ENCODE results near the gene LTBP1.
"Not testable (repeated sequence)": the region's sequence is repeated elsewhere in the genome, so short reads cannot be mapped to it uniquely, and the experiment has no call there.

LTBP1 gene

DNA sequence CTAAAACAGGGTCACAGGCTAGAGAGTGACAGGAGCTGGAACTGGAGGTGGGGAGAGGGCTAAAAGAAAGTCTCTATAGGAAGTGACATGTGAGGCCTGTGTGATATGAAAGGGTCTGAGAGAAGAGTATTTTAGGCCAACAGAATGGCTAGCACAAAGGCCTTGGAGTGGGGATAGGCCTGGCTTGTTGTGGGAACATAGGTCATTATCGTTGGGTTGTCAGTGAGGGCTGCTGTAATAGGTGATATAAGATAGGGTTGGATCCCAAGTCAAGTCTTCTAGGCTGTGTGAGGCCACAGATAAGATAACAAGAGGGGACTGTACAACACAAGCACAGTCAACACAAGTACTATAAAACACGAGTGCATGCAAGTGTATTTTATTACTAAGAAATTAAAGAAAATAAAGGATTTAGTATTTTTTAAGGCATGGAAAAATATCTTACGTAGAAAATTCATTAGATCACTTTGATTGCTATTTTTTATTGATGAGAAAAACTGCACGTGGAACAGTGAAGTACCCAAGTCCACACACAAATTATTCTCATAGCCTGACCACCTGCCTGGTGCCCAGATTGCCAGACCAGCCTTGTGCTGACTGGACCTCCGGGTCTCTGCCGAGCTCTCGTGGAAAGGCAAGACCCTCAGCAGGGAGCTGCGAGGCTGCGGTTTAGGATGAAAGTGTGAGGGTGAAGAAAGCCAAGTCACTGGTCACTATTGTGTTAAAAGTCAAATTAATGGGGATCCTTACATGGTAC lies 14.1 kb downstream of the LTBP1 start:
- no peak for DNase-seq

DNA sequence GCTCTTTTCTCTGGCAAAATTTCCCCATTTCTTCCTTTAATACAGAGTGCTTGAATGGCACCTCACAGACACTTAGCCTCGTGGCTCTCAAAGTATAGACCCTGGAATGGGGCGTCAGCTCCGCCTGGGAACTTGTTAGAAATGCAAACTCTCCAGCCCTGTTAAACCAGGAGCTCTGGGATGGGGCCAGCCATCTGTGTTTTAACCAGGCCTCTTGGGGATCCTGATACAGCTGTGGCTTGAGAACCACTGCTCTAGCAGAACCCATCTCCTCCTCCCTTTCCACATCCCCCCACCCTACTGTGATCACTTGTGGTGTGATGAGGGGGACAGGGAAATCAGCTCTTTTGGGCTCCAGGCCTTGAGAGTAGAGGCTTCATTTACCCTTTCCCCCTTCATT lies 15.9 kb downstream of the LTBP1 start:
- DNase-seq: no peak

DNA sequence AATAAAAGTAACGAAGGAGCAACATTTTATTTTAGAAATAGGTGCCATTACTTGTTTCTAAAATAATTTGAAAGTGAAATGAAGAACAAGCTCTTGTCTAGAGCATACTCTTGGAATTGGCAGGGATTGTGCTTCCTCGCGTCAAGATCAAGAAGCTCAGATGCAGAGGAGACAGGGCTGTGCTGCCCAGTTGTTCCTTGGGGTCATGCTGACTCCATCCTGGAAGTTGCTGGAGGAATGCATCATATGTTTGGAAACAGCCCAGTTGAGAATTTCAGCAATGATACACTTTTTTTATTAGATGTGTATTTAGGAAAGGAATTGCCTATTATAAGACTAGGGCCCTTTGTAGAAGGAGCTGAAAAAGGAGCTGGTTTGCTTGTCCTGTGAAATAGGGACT lies 17.2 kb downstream of the LTBP1 start:
- DNase-seq: no peak

DNA sequence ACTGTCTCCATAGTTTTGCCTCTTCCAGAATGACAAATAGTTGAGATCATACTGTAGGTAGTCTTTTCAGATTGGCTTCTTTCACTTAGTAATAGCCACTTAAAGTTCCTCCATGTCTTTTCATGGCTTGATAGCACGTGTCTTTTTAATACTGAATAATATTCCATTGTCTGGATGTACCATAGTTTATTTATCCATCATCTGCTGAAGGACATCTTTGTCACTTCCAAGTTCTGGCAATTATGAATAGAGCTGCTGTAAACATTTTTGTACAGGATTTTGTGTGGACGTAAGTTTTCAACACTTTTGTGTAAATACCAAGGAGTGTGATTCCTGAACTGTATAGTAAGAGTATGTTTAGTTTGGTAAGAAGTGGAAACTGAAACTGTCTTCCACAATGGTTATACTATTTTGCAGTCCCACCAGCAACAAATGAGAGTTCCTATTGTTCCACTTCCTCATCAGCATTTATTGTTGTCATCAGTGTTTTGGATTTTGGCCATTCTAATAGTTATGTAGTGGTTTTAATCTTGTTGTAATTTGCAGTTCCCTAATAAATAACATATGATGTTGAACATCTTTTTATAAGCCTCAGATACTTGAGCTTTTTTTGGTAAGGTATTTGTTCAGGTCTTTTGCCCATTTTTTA lies 18.9 kb downstream of the LTBP1 start:
- DNase-seq: no peak

DNA sequence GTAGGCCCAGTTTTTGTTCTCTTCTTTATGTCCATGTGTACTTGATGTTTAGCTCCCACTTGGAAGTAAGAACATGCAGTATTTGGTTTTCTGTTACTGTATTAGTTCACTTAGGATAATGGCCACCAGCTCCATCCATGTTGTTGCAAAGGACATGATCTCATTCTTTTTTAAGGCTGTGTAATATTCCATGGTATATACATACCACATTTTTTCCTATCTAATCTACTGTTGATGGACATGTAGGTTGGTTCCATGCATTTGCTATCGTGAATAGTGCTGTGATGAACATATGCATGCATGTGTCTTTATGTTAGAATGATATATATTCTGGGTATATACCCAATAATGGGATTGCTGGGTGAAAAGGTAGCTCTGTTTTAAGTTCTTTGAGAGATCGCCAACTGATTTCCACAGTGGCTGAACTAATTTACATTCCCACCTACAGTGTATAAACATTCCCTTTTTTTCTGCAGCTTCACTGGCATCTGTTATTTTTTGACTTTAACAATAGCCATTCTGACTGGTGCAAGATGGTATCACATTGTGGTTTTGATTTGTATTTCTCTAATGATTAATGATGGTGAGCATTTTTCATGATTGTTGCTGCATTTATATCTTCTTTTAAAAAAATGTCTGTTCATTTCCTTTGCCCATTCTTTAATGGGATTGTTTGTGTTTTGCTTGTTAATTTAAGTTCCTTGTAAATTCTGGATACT lies 22.9 kb downstream of the LTBP1 start:
- DNase-seq: no peak

DNA sequence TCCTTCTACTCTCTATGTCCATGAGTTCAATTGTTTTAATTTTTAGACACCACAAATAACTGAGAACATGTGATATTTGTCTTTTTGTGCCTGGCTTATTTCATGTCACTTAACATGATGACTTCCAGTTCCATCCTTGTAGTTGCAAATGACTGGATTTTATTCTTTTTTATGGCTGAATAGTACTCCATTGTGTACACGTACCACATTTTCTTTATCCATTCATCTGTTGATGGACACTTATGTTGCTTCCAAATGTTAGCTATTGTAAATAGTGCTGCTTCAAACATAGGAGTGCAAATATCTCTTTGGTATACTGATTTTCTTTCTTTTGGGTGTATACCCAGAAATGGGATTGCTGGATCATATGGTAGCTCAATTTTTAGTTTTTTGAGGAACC lies 27.0 kb downstream of the LTBP1 start:
- not testable (repeated sequence) for DNase-seq

DNA sequence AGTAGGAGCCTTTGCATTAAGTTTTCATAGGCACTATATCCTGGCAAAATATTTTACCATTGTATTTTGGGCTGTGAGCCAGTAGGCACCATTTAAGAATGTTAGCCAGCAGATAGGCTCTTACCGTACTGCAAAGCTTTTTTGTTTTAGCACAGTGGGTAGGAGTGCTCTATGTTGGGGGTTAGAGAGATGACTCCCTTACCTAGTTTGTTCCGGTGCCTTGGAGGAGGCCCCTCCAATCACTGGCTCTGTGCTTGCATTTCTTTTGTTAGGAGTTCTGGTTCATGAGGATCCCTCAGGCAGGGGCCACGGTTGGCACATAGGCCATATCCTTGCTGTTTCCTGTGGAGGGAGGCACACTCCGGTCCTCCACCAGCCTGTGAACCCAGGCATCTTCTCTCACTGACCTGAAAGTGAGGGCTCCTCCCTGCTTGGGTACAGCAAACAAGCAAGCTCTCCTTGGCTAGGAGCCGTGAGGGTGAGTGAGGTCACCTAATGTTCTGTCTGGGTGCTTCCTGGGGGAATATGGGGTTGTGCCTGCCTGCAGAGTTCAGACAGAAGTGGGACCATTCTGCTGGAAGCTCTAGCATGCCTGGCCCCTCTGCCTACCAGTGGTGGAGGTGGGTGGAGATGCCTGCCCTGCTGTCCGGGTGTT lies 29.8 kb downstream of the LTBP1 start:
- DNase-seq: no peak

DNA sequence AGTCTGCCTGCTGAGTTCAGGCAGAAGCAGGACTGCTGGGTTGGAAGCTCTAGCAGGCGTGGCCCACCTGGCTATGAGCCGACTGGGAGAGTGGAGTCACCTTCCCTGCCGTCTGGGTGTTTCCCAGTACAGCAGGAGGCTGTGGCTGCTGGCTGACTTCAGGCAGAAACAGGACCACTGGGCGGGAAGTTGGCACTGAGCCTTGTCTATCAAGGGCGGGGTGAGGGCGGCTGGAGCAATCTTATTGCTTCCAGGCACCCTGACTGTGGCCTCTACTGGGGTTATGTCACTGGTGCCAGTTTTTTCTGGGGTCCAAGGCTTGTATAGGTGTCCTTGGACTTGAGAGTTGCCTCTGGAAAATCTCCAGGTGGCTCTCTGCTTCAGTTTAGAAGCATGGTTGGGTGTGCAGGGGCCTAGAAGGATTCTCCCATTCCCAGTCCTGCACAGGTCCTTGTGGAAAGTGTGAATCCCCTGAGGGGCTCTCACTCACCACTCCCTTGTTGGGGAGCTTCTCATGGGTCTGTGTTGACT lies 30.5 kb downstream of the LTBP1 start:
- DNase-seq: no peak

DNA sequence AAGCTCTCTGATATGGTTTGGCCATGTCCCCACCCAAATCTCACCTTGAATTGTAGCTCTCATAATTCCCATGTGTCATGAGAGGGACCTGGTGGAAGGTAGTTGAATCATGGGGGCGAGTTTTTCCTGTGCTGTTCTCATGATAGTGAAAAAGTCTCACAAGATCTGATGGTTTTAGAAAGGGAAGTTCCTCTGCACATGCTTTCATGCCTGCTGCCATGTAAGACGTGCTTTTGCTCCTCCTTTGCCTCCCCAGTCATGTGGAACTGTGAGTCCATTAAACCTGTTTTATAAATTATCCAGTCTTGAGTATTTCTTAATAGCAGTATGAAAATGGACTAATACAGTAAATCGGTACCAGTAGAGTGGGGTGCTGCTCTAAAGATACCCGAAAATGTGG lies 34.9 kb downstream of the LTBP1 start:
- DNase-seq: no peak

DNA sequence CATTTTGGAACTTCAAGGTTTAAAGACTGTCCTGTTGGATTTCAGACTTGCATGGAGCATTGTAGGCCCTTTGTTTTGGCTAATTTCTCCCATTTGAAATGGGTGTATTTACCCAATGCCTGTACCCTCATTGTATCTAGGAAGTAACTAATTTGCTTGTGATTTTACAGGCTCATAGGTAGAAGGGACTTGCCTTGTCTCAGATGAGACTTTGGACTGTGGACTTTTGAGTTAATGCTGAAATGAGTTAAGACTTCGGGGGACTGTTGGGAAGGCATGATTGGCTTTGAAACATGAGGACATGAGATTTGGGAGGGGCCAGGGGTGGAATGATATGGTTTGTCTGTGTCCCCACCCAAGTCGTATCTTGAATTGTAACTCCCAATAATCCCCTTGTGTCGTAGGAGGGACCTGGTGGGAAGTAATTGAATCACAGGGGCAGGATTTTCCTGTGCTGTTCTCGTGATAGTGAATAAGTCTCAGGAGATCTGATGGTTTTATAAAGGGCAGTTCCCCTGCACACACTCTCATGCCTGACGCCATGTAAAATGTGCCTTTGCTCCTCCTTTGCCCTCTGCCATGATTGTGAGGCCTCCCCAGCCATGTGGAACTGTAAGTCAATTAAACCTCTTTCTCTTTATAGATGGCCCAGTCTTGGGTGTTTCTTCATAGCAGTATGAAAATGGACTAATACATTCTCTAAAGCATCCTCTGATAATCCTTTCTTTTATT lies 36.6 kb downstream of the LTBP1 start:
- not testable (repeated sequence) for DNase-seq

DNA sequence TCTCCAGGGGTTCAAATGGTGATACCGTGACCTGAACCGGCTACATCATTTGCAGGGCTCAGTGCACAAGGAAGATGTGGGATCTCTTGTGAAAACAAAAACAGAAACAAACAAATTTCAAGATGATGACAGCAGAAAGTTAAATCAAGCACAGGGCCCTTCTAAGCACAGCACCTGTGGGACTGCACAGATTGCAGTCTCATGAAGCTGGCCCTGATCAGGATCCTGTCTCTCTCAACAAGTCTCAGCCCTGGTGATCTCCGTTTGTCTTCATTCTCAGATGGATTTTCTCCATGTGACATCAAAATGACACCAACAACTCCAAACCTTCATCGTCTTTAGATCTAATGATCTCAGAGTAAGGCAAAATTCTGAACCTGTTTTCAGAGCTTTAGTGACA lies 39.7 kb downstream of the LTBP1 start:
- no peak for DNase-seq

DNA sequence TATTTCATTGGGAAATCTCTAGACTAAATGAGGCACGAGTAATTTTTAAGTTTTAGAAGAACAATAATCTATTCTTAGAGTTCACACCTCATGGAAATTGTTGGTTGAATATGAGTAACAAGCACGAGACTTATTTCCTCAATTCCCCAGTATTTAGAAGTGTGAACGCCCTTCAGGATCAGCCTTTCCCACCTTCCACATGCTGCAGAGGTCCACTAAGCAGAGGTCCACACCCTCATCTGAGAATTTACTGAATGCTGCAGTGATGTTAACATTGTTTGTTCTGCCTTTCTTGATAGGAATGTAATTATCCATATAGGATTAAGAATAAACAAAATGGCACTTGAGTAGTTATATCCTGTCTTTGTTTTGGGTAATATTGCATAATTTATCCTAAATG lies 41.8 kb downstream of the LTBP1 start:
- no peak for DNase-seq

DNA sequence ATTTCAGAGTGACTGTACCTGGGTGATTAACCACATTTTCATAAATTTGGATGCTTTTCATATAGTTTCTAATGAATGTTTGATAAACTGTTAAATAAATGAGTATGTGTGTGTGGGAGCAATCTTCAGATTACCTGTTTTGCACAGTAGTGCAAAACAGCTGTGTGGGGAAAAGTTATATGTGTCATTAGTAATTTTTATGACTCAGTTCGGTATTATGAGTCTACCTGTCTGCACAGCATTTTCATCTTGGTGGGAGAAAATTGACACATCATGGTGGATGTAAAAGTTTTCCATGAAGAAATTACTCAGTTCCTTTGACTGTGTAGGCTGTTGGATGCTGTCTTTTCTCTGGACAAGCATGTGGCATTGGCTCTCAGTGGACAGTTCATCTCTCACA lies 43.8 kb downstream of the LTBP1 start:
- no peak for DNase-seq

DNA sequence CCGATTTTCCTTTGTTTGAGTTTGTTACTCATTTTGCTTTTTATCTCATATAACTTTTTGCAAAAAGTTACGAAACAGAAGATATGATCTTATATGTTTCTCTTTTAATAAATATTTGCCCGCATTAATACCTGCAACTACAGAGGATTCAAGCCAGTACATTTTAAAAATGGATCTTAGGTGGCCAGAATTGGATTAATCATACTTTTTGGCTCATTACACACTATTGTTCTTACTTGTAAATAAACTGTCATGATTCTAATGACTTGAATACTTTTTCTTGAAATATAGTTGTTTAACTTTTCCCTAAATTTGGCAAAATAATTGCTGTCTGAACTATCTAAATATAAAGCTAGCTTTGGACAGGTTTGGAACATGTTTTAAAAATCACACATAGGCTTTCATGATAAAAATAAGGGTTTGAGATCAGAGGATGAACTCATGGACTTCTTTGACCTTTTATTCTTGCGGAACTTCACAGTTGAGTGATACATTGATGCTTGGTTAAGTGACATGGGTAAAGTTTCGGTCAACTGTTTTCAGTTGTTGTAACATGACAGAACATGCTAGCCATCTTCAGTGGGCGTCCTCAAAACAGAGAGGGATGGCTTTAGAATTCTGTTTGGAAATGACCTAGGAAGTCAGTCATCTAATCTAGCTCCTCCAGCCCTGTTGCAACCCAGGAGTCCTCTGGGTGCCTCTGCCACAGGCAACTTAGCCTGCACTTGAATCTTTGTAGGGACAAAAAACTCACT lies 44.5 kb downstream of the LTBP1 start:
- DNase-seq: no peak

DNA sequence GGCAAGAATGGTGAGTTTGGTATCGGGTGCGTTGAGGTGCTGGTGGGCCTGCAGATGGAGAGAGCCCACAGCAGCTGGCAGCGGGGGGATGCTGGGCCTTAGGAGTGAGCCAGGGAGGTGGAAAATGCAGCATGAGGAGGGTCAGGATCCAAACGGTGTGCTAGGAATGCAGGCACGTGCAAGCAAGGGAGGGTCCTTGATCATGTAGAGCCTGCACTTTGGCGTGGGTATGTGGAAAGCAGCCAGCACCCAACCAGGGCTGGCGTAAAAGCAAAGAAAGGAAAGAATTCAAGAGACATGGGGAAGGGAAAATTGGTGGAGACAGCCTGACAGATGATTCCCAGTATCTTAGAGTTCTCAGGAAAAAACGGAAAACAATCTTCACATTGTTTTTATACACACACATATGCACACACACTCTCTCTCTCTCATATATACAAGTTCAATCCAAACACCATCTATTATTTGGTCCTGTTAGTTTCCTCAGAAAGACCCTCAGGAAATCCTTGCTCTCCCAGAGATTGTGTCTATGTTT lies 46.3 kb downstream of the LTBP1 start:
- DNase-seq: no peak

DNA sequence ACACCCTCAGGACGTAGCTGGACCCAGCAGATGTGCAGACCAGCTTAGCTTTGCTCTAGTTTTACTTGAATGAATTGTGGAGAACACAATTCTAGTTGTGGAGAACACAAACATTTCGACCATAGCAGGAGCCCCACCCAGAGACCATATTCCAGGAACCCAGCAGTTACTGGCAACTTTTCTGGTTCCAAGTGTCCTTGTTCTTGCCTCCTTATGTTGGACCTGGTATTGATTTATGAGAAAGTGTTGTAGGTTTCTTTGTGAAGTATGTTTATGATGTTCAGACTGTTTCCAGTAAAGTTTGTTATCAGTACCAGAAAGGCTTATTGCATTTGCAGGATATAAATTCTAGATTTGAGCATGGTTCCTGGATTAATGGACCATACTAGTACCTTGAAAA lies 51.0 kb downstream of the LTBP1 start:
- no peak for DNase-seq

DNA sequence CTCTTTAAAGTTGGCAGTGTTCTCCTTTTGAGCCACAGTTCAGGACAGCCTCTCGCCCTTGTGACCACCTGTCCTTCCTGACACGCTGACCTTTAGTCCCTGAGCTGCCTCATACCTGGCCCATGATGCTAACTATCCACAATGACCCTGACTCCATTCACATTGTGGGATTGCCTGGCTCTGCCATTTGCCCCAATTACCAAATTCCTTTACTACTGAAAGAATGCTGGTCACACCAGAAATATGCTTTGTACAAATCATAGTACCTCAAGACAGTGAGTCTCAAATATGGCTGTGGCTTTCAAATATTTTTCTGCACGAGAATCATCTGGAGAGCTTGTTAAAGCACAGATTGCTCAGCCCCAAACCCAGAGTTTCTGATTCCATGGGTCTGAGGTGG lies 54.2 kb downstream of the LTBP1 start:
- no peak for DNase-seq

DNA sequence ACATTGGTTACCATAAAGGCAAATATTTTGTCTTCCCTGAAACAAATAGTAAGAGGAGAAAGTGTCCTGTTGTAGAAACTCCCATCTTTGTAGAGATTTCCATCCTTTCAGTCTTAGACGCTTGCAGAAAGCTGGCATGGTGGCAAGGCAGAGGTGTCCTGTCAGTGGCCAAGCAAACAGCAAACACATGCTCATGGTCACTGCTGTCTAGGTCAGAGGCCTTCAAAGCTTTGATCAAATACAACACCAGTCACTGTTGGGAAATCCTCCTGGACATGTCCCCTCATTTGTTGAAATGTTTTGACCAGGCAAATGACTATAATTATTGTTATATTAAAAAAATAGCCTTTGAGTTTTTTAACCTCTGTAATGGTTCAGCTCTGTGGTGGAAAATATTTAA lies 55.1 kb downstream of the LTBP1 start:
- DNase-seq: no peak

DNA sequence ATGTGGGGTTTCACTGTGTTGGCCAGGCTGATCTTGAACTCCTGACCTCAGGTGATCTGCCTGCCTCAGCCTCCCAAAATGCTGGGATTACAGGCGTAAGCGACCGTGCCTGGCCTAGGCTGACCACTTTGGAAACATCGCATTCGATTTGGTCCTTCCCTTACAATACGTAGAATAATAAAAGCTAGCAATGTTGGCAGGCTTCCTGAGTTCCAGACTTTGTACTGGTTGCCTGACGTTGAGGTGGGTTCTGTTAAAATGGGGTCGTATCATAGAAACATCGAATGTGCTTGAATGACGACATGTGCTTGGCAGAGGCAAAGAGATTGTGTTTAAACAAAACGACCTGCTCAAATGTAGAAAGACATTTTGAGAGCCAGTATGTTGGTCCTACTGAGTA lies 56.1 kb downstream of the LTBP1 start:
- no peak for DNase-seq

DNA sequence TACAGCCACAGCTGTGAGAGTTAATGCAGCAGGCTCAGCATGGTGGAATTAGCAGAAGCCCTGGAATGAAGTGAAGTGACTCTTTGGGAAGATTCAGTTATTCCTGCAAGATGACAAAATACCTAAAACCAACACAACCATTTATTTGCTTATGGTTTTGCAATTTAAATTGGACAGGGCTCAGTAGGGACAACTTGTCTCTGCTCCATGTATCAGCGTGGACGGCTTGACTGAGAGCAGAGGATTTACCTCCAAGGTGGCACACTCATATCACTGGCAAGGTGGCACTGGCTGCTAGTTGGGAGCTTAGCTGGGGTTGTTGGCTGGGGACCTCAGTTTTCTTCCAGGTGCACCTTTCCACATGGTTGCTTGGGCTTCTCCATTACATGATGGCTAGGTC lies 58.3 kb downstream of the LTBP1 start:
- DNase-seq: no peak
